Measurements from ENCODE around the gene BMP7.

GRCh38 chr20:57234556-57235251 is 31.7 kb downstream of the BMP7 start:
- TF ChIP-seq POLR2A (IDR thresholded peaks at IDR 0.05; ENCODE audit: low read depth) (no peak), CTCF (IDR thresholded peaks at IDR 0.05) (no peak)
